Panc1 (cell line): ENCODE measurements around the gene CALML4.

Experiments used
- CTCF ChIP-seq: fragments of 450-650 bp; IDR thresholded peaks from 2 replicates; pipeline ENCODE4 v1.5.1; 2017; ENCODE audit warnings: mild to moderate bottlenecking
- POLR2AphosphoS5 ChIP-seq: IDR thresholded peaks from 2 replicates; pipeline ENCODE4 v1.6.1; 2012; ENCODE audit warnings: mild to moderate bottlenecking, low read depth, low read length, moderate library complexity
- TF ChIP-seq, protein P1 (sequence below), 2 experiments: IDR thresholded peaks; 2 replicates each; pipeline ENCODE4 v1.6.1; 2011 to 2012; ENCODE audit warnings: low read depth in 2 of 2, control low read depth in 1 of 2, low read length in 1 of 2, mild to moderate bottlenecking in 1 of 2, moderate library complexity in 1 of 2; ENCODE audit not compliant: insufficient read depth in 1 of 2

GRCh38 chr15:68211656-68212320 is 6.7 kb upstream of the CALML4 start:
- TF ChIP-seq, protein P1, sequence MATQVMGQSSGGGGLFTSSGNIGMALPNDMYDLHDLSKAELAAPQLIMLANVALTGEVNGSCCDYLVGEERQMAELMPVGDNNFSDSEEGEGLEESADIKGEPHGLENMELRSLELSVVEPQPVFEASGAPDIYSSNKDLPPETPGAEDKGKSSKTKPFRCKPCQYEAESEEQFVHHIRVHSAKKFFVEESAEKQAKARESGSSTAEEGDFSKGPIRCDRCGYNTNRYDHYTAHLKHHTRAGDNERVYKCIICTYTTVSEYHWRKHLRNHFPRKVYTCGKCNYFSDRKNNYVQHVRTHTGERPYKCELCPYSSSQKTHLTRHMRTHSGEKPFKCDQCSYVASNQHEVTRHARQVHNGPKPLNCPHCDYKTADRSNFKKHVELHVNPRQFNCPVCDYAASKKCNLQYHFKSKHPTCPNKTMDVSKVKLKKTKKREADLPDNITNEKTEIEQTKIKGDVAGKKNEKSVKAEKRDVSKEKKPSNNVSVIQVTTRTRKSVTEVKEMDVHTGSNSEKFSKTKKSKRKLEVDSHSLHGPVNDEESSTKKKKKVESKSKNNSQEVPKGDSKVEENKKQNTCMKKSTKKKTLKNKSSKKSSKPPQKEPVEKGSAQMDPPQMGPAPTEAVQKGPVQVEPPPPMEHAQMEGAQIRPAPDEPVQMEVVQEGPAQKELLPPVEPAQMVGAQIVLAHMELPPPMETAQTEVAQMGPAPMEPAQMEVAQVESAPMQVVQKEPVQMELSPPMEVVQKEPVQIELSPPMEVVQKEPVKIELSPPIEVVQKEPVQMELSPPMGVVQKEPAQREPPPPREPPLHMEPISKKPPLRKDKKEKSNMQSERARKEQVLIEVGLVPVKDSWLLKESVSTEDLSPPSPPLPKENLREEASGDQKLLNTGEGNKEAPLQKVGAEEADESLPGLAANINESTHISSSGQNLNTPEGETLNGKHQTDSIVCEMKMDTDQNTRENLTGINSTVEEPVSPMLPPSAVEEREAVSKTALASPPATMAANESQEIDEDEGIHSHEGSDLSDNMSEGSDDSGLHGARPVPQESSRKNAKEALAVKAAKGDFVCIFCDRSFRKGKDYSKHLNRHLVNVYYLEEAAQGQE (IDR thresholded peaks at IDR 0.05; ENCODE audit: insufficient read depth in 1 of 2, low read depth in 2 of 2, low read length in 1 of 2) = no peak
- TF ChIP-seq CTCF (no peak), POLR2AphosphoS5 (no peak)
